ENCODE measurements around the gene ZNF678. TPM values are rescaled to one million over a fixed set of nuclear protein-coding genes. Genes with fewer than 3 reads are reported as not detected.

Gene ZNF678
- 10 to 100 TPM; 13.0 to 17.0 (median 16.5) TPM for polyA plus RNA-seq (ENCODE audit: insufficient read length in 4 of 4)

DNA sequence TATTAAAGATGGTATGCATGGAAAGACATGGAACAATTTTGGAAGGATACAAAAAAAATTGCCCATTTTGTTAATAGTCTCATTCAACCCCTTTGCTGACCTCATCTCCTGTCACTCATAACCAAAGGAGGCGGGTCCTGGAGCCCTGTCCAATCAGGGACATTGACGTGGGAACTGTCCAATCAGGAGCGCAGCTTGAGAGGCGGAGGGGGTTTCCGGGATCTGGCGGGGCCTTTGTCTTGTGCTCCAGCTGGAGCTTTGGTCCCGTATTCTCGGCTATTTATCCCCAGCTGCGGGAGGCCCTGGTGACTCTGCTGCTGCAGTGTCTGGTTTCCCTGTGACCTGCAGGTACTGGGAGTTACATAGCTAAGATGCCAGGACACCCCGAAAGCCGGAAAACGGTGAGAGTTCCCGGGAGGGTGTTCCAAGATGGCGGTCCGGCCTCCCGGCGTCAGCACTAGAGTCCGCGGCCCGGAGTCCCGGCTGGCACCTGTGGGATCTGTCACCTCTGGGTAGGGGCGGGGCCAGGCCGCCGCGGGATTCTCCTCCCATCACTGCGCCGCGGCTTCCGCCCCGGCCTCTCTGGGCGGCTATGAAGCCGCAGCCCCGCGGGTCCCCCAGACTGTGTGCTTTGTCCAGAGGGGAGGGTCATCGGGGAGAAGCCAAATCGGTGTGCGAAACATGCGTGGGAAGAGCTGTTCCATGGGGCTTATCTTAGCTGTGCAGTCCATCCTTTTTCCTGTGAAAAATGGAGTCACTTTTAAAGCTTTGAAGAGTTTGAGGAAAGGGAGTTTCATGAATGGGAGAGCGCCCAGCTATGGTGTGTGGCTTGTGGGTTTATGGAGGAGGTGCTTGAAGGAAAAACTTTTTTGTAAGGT, at the start of gene ZNF678:
Gene ZNF678, plus strand, starts transcription at position 233 of the 878 bp plus-strand sequence. CDS start 87,436 bp downstream, outside the sequence.
- DNase-seq (ENCODE audit: low read depth in 4 of 4, low spot score in 3 of 4) = peak; percentile 84 to 94 (median 86)

DNA sequence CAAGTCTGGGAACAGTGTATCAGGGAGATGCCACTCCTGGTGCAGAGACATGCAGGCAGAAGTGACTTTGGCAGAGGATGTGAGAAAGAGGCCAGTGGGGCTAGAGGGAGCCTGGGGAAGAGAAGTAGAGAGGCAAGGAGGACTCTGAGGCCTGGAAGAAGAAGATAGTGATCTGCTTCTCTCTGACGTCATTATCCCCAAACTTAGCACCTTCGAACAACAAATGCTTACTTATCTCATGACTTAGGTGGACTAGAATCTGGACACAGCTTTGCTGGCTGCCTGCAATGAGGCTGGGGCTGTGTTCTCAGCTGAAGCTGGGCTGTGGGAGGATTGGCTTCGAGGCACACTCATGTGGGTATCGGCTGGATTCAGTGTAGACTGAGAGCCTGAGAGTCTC, 44.5 kb upstream of the ZNF678 start:
- no peak for DNase-seq (ENCODE audit: low read depth in 4 of 4, low spot score in 3 of 4)

DNA sequence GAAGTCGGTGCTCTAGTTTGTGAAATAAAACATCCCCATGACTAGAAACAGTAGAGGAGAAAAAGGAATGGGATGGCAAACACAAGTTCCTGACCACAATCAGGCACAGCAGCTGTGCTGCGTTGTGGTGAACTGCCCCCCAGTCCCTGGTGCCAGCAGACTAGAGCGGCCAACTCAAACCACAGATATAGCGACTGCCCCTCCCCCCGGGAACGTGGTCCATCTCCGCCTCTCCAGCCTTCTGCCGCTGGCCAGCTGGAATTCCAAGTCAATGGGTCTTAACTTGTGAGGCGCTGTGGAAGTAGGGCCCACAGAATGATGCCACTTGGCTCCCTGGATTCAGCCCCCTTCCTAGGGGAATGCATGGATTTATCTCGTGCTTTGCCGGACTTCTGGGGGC, 41.6 kb upstream of the ZNF678 start:
- no peak for DNase-seq (ENCODE audit: low read depth in 4 of 4, low spot score in 3 of 4)

DNA sequence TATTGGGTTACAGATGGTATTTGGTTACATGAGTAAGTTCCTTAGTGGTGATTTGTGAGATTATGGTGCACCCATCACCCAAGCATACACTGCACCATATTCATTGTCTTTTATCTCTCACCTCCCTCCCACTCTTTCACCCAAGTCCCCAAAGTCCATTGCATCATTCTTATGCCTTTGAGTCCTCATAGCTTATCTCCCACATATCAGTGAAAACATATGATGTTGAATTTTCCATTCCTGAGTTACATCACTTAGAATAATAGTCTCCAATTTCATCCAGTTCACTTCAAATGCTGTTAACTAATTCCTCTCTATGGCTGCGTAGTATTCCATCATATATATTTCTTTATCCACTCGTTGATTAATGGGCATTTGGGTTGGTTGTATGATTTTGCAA, 36.8 kb upstream of the ZNF678 start:
- no peak for DNase-seq (ENCODE audit: low read depth in 4 of 4, low spot score in 3 of 4)

DNA sequence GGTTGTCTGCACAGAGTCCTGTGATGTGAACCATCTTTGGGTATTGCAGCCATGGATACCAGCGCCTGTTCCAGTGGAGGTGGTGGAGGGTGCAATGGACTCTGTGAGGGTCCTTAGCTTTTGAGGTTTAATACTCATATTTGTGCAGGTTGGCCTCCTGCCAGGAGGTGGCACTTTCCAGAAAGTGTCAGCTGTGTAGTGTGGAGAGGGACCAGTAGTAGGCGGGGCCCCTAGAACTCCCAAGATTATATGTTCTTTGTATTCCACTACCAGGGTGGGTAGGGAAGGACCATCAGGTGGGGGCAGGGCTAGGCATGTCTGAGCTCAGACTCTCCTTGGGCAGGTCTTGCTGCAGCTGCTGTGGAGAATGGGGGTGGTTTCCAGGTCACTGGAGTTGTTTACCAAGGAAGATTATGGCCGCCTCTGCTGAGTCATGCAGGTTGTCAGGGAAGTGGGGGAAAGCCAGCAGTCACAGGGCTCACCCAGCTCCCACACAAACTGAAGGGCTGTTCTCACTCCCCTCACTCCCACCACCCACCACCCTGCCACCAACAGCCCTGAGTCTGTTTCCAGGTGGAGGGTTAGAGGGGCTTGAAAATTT, 31.2 kb upstream of the ZNF678 start:
- no peak for DNase-seq (ENCODE audit: low read depth in 4 of 4, low spot score in 3 of 4)

DNA sequence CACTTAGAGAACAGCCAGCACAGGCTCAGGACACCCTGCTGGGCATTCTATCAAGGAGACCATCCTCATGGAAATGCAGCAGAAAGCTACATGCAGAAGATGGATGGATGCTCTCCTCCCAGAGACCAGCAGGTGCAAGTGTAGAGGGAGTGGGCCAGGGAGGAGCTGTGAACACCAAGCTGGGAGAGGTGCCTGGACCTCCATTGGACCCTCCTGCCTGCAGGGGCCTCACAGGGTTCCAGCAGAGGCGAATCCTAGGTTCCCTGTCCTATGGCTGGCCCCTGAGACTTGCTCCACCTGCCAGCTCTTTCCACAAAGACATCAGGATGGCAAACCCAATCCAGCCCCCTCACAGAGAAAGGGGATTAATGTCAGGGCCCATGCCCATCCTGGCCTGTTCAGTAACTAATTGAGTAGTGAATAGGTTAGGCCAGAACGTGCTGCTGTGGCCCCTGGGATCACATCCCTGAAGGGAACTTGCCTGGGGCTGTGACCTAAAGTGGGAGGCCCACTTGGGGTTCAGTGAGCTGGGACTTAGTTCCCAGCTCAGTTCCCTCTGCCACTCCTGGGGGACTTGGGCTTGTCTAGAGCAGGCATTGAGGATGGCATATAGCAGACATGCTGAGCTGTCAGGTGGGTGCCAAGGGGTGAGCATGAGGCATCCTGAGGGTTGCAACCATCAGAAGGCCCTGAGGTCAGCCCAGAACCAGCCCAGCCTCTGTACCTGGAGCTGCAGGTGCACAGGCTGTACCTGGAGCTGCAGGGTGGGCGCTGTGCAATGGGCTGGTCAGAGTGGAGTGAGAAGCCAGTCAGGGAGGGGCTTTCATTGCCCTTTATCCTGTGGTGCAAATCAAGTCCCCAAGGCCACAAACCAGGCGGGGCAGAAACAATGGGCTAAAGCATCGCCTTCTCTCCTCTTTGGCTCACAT, 22.9 kb upstream of the ZNF678 start:
- DNase-seq (ENCODE audit: low read depth in 4 of 4, low spot score in 3 of 4) = no peak

DNA sequence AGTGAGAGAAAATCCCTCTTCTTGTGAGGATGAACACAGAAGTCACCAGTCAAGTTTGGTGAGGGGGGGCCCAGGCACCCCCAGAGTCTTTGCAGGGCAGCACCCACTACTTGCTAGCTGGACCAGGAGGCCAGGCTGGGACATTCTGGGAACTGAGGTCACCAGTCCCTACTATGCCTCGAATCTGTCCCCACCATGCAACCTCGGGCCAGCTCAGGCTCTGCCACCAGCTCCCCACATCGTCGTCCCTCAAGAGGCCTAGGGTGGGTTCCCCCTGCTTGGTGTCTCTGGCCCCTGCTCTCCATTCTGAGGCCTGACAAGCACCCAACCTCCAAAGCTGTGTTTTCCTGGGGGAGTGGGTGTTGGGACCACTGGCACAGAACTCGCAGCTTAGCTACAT, 22.2 kb upstream of the ZNF678 start:
- DNase-seq (ENCODE audit: low read depth in 4 of 4, low spot score in 3 of 4) = no peak

DNA sequence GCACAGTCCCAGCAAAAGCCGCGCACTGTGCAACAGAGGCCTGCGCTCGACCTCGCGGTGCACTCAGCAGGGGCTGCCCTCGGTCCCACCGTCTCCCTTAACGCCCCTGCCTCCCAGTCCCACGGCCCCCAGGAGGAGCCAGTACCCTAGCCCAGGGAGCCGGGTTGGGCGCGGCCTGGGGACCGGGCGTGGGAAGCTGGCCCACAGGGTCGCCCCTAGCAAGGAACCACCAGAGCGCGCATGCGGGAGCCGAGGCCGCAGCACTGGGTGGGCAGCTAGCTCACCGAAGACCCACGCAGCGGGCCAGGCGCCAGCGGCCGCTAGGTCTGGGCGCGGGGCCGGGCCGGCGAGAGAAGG, 21.6 kb upstream of the ZNF678 start:
- no peak for DNase-seq (ENCODE audit: low read depth in 4 of 4, low spot score in 3 of 4)

DNA sequence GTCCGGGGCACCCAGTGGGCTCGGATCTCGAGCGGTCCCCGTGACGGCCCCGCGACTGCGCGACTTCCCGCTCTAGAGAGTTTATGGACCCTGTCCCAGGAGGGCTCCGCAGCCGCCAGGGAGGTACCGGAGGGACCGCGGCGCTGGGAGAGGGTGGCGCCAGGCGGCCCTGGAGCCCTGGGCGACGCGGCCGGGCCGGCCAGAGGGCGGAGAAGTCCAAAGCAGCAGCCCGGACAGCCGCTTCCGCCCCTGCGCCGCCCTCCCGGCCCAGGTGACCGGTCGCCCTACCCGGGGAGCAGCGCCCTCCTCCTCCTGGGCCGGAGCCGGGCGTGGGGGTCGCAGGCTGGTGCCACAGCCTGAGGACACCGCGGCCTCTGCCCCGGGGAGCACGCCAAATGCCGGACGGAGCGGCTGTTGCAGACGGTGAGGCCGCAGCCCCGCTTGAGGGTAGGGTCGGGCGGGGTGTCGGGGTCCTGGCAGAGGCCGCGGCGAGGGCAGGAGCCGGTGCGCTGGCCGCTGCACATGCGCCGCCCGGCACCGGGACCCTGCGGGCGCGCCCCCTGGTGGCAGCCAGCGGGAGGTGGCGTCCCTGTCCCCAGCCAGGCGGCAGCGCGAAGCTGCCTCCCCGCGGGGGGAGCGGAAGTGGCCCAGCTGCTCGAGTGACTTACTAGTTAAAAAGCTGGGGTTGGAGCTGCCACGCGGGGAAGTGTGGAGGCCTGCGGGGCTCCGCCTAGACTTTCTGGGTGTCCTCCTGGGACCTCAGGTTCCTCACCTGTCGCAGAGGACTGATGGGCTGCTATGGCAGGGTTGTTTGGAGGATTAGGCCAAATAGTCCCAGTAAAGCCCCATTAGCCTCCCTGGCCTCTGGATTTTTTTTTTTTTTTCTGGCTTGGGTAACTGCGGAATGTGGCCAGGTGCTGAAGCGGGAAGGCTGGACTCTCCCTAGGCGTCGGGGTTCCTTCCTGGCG, 20.9 kb upstream of the ZNF678 start:
- DNase-seq (ENCODE audit: low read depth in 4 of 4, low spot score in 3 of 4) = peak; percentile 73 to 81 (median 78)

DNA sequence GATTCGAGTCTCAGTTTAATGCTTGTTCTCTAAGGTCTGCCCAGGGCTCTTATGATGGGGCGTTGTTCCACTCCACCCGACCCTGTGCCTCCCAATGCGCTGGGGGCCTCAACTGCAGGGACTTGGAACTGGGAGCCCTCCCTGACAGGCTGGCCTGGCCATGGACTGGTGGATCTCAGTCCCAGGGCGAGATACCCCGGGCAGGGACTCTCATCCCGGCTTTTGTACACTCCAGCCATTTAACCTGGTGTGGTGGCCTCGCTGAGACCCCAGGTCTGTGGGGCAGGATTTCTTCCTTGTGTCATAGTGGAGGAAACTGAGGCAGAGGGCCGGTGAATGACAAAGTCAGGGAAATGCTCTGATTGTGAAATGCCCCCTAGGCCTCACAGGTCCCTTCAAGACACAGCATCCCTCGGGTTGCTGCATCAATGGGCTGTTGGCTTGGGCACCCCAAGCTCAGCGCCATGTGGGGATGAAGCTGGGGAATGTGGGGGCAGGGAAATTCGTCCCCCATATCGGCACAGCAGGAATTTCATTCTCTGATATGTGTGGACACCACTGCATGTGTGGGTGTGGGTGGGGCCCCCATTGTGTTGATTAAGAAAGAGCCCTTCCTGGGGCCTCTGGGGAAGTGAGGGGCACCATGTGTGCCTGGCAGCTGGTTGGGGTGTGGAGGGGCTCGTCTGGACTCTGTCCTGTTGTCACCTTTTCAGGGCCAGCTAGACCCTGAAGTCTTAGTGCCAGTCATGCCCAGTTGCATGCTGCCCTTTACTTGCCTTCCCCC, 19.9 kb upstream of the ZNF678 start:
- no peak for DNase-seq (ENCODE audit: low read depth in 4 of 4, low spot score in 3 of 4)

DNA sequence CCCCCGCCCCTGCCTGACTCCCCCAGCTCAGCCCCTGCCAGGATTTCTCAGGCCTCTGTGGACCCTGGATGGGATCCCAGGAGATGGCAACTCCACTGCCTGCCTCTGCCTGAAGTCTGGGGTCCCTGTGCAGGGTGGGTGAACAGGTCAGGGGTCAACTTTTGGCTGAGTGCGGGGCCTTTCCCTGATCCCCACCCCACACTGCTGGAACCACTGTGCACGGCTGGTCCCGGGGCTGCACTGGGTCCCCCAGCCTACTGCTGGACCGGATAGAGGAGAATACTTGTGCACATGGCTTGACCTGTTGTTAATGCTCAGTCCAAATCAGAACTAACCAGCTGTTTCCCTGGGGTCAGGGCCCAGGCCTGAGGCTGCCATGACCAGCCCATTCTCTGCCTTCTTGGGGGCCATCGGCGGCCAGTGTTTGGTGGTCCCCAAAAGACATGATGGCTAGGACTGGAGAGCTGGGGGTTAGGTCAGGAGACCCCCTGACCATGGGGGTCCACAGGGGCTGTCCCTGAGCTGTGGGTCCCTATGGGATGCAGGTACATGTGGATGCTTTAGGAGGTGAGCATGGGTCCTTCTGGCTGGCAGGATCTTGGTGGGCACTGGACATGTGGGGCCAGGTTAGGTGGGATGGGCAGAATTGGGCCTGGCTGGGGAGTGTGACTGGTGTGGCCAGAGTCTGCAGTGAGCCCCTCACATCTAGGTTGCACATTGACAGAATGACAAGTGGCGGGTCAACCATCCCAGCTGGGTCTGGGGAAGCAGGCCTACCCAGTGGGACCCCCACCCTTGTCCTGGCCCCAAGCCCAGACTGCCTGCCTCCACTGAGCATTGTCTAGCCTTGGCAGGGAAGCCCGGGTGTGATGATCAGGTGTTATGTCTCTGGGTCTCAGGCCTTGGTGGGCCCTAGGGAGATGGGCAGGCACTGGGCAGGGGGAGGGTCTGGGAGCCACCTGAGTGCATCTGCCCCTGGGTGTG, 19.0 kb upstream of the ZNF678 start:
- DNase-seq (ENCODE audit: low read depth in 4 of 4, low spot score in 3 of 4) = no peak

DNA sequence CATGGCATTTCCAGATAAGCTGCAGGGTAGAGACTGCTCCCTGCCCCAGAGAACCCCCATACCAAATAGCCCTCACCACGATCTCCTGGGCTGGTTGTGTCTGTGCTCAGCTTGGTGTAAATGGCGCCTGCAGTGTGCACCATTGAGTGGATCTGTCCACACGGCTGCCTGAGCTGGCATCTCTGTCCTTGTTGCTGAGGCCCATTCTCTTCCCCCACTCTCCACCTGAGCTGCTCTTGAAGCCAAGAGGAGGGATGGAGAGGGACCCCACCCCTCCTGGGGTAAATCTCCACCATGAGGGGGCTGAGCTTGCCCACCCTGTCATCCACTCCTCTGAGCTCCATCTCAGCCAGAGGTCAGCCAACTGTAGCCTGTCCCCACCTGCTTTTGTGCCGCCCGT, 18.0 kb upstream of the ZNF678 start:
- no peak for DNase-seq (ENCODE audit: low read depth in 4 of 4, low spot score in 3 of 4)

DNA sequence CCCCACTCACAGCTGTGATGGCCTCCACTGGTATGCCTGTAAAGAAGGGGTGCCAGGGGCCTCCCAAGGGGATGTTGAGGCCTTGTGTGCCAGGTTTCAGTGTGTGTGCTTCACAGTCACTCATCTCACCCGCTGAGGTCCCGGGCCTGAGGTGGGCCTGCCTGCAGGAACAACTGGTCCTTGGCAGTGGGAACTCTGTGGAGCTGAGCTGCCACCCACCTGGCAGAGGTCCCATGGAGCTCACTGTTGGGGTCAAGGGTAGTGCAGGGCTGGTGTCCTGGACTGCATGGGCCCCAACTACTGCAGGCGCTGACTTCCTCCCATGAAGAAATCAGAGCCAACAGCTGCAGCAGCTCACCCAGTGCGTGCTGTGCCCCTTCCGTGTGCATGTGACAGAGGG, 17.3 kb upstream of the ZNF678 start:
- no peak for DNase-seq (ENCODE audit: low read depth in 4 of 4, low spot score in 3 of 4)

DNA sequence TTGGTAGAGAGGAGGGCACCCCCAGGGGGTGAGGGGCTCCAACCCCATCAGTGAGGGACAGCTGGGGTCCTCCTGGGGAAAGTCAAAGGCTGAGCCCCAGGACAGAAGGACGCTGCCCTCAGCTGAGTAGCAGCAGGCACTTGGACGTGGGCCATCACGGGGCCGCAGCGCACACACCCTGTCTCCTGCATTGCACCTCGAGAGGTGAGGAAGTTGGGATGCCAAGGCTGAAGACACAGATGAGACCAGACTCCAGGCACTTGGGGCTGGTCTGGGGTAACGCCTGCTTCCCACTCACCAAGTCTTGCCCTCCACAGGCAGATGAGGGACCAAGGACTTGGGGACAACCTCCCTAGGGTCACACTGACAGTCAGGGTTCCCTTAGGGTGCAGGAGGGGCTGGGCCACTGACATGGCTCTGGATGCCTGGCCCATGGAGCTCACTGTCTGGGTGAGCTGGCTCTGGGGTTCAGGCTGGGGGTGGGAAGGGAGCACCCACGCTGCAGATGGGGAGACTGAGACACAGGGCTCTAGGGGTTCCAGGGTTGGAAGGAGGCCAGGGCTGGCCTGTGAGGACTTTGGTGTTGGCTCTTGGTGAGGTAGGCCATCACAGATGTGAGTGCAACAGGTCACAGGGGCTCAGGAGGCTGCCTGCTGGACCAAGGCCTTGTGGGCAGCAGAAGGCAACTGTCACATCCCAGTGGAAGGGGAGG, 16.6 kb upstream of the ZNF678 start:
- no peak for DNase-seq (ENCODE audit: low read depth in 4 of 4, low spot score in 3 of 4)

DNA sequence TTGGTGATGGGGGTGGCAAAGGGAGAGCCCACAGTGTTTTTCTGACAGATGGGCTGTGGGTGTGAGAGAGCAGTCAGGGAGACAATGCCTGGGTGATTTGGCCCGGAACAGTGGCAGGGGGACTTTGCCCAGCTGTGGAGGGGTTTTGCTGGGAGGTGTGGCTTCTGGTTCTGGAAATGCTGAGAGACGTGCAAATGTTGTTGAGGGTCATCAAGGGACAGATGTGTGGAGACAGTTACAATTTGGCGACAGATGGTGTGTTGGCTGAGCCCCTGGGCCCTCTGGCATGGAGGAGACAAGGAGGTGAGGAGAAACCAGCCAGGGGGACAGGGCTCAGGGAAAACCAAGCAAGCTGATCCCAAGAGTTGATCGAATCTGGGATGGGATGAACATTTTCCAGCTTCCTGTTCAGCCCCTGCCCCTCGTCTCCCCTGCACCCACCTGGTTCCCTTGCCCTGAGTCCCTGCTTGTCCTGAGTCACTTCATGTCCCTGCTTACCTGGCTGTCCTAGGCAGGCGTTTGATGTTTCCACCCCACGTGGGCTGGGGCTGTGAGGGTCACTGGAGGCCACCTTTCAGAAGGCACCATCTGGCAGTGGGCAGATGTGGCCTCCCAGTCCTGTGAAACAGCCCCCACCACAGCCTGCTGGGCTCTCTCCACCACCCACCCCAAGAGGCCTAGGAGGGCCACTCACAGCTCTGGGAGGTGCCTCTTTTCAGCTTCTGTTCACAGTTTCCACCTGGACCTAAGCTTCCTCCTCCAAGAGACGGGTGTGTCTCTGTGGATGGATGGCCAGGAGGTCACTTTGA, 15.8 kb upstream of the ZNF678 start:
- DNase-seq (ENCODE audit: low read depth in 4 of 4, low spot score in 3 of 4) = no peak

DNA sequence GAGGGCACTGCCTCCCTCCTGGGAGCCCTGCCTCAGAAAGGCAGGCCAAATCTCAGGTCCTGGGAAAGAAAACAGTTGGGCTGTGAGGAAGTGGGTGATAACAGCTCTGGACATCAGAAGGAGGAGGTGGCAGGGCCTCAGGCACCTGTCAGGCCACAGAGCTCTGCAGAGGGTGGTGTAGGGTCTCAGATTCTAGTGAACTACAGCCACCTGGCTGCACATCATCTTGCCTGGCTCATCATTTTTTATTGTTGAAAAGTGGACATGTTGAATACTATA, 15.3 kb upstream of the ZNF678 start:
- DNase-seq (ENCODE audit: low read depth in 4 of 4, low spot score in 3 of 4) = no peak

DNA sequence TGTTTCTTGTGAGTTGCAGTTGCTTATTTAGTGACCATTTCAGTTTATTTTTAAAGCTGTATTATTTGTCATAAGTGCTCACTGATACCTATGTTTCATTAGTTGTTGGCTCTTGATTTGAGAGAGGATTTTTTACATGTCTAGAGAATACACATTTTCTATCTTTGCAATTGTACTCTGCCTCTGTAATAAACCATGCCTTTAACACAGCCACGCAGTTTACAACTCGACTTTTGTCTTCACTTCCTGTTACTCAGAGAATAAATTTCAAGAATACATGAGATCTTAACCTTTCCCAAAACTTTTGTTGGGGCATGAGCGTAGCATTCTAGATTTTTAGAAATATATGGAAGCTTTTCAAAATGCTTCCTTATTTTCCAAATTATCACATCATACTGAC, 14.9 kb upstream of the ZNF678 start:
- no peak for DNase-seq (ENCODE audit: low read depth in 4 of 4, low spot score in 3 of 4)
